Colonic mucosa (tissue), 4 donors: ENCODE data around the gene RHBDL3. TPM values are rescaled to one million over a fixed set of nuclear protein-coding genes. Genes with fewer than 3 reads are reported as not detected.

Experiments used
- DNase-seq: peaks from one replicate; pipeline ENCODE4 v3.0.0-alpha.2; 2020
- H3K27ac ChIP-seq: fragments of 200-600 bp; one replicate; pipeline ENCODE4 v1.8.0; 2021
- H3K27me3 ChIP-seq: fragments of 200-600 bp; one replicate; pipeline ENCODE4 v1.8.0; 2021
- H3K36me3 ChIP-seq: fragments of 200-600 bp; one replicate; pipeline ENCODE4 v1.8.0; 2021
- H3K4me1 ChIP-seq: fragments of 200-600 bp; one replicate; pipeline ENCODE4 v1.8.0; 2021; ENCODE audit warnings: mild to moderate bottlenecking
- H3K4me3 ChIP-seq: fragments of 200-600 bp; one replicate; pipeline ENCODE4 v1.8.0; 2021
- H3K9ac ChIP-seq, 2 donors: one replicate each; pipeline ENCODE4 v1.7.0; 2013; ENCODE audit warnings: control low read depth in 2 of 2, low read depth in 2 of 2, low read length in 2 of 2
- H3K9me3 ChIP-seq: fragments of 200-600 bp; one replicate; pipeline ENCODE4 v1.8.0; 2021
- intact Hi-C: fragments of 100-400 bp; cut with DNase I; formaldehyde crosslinking; loops from one replicate; pipeline ENCODE4 v1.14.1; 2022
- total RNA-seq, 2 donors: library from RNA; stranded (reverse); fragmentation: NEBNext Ultra II Directional in 1 of 2; extraction: Animal tissue kit (Norgen Biotek cat#: 25700) in 1 of 2; gene quantifications; one replicate each; pipeline ENCODE4 v1.2.1, GENCODE V29; 2021
- TF ChIP-seq, protein P1 (sequence below): fragments of 200-600 bp; IDR thresholded peaks from one replicate; pipeline ENCODE4 v1.8.0; 2022; ENCODE audit warnings: antibody characterized with exemption, mild to moderate bottlenecking
- donor health status: healthy.
- donor health status: DM: no; HTN: no; CAD: no.
- donor health status: DM: no; HTN: no; CAD: no.

Gene RHBDL3, protein sequence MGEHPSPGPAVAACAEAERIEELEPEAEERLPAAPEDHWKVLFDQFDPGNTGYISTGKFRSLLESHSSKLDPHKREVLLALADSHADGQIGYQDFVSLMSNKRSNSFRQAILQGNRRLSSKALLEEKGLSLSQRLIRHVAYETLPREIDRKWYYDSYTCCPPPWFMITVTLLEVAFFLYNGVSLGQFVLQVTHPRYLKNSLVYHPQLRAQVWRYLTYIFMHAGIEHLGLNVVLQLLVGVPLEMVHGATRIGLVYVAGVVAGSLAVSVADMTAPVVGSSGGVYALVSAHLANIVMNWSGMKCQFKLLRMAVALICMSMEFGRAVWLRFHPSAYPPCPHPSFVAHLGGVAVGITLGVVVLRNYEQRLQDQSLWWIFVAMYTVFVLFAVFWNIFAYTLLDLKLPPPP
- under 1 TPM; 0.53 to 0.62 TPM for total RNA-seq

DNA sequence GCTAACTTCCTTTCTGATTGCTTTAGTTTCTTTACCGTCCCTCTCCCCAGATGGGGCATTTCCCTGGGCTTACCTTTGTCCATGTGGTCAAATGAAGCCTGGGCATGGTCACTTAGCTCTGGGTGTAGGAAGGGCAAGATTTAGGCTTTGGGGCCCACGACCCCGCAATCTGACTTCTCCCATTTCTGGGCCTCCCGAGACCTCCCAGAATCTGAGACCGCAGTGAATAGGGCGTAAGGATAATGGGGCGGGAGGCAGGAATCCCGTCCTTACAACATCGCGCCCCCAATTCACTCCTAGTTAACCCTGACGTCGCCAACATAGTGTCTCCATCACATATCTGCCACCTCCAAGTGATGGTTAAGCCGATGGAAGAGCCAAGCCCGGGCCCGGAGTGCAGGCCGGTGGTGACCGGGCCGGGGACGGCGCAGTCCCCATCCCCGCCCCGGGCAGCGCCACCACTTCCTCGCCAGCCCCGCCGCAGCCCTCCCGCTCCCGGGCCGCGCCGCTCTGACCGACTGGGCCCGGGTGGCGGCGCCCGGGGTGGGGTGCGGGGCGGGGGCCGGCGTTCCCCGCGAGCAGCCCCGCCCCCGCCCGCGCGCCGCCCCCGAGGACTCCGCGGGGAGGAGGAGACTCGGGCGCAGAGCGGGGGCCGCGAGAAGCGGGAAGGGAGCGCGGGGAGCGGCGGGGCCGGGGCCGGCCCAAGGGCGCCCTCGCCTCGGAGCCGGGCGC, at the start of gene RHBDL3:
Gene RHBDL3, plus strand, starts transcription at position 641 of the 732 bp plus-strand sequence. CDS start 358 bp downstream, outside the sequence.
- Histone ChIP-seq H3K27me3 (peaks cover 38% of the 10 kb centered on the region), H3K36me3 (no peaks in the 10 kb centered on the region), H3K9me3 (no peaks in the 10 kb centered on the region), H3K4me1 (peaks cover 8% of the 10 kb centered on the region), H3K9ac (peak within 1 kb of the TSS in 1 of 2 donors; percentile 64), H3K4me3 (peak within 1 kb of the TSS; percentile 55), H3K27ac (no peak within 1 kb of the TSS)
- TF ChIP-seq, protein P1, sequence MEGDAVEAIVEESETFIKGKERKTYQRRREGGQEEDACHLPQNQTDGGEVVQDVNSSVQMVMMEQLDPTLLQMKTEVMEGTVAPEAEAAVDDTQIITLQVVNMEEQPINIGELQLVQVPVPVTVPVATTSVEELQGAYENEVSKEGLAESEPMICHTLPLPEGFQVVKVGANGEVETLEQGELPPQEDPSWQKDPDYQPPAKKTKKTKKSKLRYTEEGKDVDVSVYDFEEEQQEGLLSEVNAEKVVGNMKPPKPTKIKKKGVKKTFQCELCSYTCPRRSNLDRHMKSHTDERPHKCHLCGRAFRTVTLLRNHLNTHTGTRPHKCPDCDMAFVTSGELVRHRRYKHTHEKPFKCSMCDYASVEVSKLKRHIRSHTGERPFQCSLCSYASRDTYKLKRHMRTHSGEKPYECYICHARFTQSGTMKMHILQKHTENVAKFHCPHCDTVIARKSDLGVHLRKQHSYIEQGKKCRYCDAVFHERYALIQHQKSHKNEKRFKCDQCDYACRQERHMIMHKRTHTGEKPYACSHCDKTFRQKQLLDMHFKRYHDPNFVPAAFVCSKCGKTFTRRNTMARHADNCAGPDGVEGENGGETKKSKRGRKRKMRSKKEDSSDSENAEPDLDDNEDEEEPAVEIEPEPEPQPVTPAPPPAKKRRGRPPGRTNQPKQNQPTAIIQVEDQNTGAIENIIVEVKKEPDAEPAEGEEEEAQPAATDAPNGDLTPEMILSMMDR: no peak
- no peak for DNase-seq
- intact Hi-C loops: no loop called here

DNA sequence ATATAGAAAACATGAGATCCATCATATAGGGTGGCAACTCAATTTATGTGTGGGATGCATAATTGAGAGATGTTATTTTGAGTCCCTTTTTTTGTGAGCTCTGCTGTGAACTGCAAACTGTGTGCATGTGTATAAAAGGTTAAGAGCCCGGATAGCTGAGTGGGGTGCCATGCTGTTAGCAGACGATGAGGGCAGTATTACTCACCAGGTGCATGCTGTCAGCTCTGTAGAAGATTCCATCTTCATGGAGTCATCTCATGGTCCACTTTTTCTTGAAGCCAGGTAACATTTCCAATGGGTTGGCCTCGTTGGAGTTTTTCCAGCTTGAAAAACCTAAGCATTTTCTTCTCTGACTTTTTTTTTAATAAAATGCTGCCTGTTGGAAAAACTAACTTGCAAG, 43.0 kb upstream of the RHBDL3 start:
- DNase-seq: no peak
- Histone ChIP-seq H3K4me1 (no peaks in the 10 kb centered on the region), H3K9ac (no peak overlapping the region), H3K27ac (no peak overlapping the region), H3K36me3 (no peaks in the 10 kb centered on the region), H3K27me3 (no peaks in the 10 kb centered on the region), H3K4me3 (no peak overlapping the region), H3K9me3 (no peaks in the 10 kb centered on the region)
- intact Hi-C loops: no loop called here
- TF ChIP-seq, protein P1: no peak

DNA sequence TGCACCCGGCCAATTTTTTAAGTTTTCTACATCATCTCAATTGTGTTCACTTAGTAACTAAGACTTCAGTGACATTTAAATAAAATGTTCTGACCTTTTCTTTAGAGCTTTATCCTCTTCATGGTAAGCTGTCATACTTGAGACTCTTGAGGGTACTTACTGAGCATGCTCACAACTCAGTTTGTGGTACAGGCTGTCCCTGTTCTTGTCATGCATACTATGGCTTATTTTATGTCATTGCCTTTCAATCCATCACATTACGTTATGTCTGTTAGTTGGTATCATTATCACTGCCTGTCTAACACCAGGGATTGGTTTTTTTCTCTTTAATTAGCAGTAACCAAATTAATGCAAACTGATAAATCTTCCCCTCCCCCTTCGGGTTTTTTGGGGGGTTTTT, 41.9 kb upstream of the RHBDL3 start:
- Histone ChIP-seq H3K27ac (no peak overlapping the region), H3K4me3 (no peak overlapping the region), H3K9ac (no peak overlapping the region), H3K4me1 (no peaks in the 10 kb centered on the region), H3K27me3 (no peaks in the 10 kb centered on the region), H3K9me3 (no peaks in the 10 kb centered on the region), H3K36me3 (no peaks in the 10 kb centered on the region)
- intact Hi-C loops: no loop called here
- TF ChIP-seq, protein P1: no peak
- no peak for DNase-seq

DNA sequence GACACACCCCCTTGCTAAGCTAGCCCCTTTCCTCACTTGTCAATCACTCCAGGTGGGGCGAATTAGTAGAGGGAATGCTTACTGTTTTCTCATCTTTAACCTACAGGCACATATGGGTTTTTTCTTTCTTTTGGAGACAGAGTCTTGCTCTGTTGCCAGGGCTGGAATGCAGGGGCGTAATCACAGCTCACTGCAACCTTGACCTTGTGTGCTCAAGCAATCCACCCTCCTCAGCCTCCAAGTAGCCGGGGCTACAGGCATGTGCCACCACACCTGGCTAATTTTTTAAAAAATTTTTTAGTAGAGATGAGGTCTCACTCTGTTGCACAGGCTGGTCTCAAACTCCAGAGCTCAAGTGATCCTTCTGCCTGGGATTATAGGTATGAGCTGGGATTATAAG, 38.7 kb upstream of the RHBDL3 start:
- TF ChIP-seq, protein P1: no peak
- Histone ChIP-seq H3K4me1 (no peaks in the 10 kb centered on the region), H3K9ac (no peak overlapping the region), H3K36me3 (no peaks in the 10 kb centered on the region), H3K9me3 (no peaks in the 10 kb centered on the region), H3K27me3 (no peaks in the 10 kb centered on the region), H3K27ac (no peak overlapping the region), H3K4me3 (no peak overlapping the region)
- no peak for DNase-seq
- intact Hi-C loops: no loop called here

DNA sequence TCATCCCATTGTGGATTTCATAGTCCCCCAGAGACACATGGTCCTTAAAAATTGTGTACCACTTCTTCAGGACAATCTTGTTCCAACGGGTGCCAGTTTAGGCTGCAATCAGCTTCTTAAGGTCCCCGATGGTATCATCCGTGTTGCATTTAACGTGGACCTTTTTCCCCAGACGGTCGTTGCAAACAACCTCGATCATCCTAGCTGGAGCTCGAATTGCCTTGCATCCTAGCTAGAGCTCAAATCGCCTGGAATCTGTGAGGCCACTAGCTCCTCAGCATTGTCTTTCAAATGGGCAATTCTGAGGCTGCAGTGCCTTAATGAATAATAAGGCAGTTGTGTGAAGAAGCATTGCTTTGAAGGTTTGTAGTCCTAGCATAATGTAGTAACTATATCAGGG, 37.7 kb upstream of the RHBDL3 start:
- Histone ChIP-seq H3K27ac (no peak overlapping the region), H3K9ac (no peak overlapping the region), H3K4me3 (no peak overlapping the region), H3K27me3 (no peaks in the 10 kb centered on the region), H3K36me3 (no peaks in the 10 kb centered on the region), H3K9me3 (no peaks in the 10 kb centered on the region), H3K4me1 (no peaks in the 10 kb centered on the region)
- TF ChIP-seq, protein P1: no peak
- intact Hi-C loops: no loop called here
- DNase-seq: no peak
